Body of pancreas (tissue), 4 donors: ENCODE results near the gene CREG2. TPM values are rescaled to one million over a fixed set of nuclear protein-coding genes. Genes with fewer than 3 reads are reported as not detected.
"Not testable (repeated sequence)": the region's sequence is repeated elsewhere in the genome, so short reads cannot be mapped to it uniquely, and the experiment has no call there.

Experiments used
- ATAC-seq: fragments of 150-250 bp; one replicate; pipeline ENCODE4 v1.9.1; 2016
- DNase-seq, 4 donors: peaks; one replicate each; pipeline ENCODE4 v3.0.0-alpha.2; 2019
- H3K27ac ChIP-seq, 4 donors: fragments of 200-600 bp; sonication (generic); 1 replicate in 3 of 4; 2 replicates in 1 of 4; pipeline versions ENCODE4 v1.5.1 to v1.6.1; 2016 to 2019; ENCODE audit warnings: mild to moderate bottlenecking in 1 of 4, mixed read lengths in 1 of 4, moderate library complexity in 1 of 4
- H3K27me3 ChIP-seq, 2 donors: fragments of 200-600 bp; sonication (generic); one replicate each; pipeline ENCODE4 v1.6.0; 2016; ENCODE audit warnings: mild to moderate bottlenecking in 1 of 2
- H3K36me3 ChIP-seq, 2 donors: fragments of 200-600 bp; sonication (generic); replicated peaks in 1 of 2; 2 replicates each; pipeline ENCODE4 v1.5.1; 2016; ENCODE audit warnings: low read depth in 2 of 2; ENCODE audit not compliant: insufficient read depth in 1 of 2
- H3K4me1 ChIP-seq: fragments of 200-600 bp; sonication (generic); one replicate; pipeline ENCODE4 v1.6.0; 2016
- H3K4me3 ChIP-seq, 2 donors: fragments of 200-600 bp; sonication (generic); 1 replicate in 1 of 2; 2 replicates in 1 of 2; pipeline ENCODE4 v1.5.1; 2016 to 2019
- H3K9me3 ChIP-seq, 3 donors: fragments of 200-600 bp; sonication (generic); 1 replicate in 2 of 3; 2 replicates in 1 of 3; pipeline ENCODE4 v1.5.1; 2016
- POLR2A ChIP-seq, 3 donors: fragments of 450-650 bp; IDR thresholded peaks; one replicate each; pipeline ENCODE4 v1.6.1; 2016; ENCODE audit warnings: antibody characterized with exemption in 3 of 3, mild to moderate bottlenecking in 2 of 3
- WGBS, 2 donors: methylation state at CpG; one replicate each; pipeline ENCODE4 v1.1.5; 2017; 5-methylcytosine and 5-hydroxymethylcytosine counted together
- intact Hi-C: fragments of 100-400 bp; cut with DNase I; formaldehyde crosslinking; loops from one replicate; pipeline ENCODE4 v1.15.1; 2023
- total RNA-seq, 2 donors: library from RNA; depleted of rRNA; stranded (reverse); fragments of >200 nt; gene quantifications; one replicate each; pipeline ENCODE4 v1.1.0, GENCODE V29; 2016
- TF ChIP-seq, protein P1 (sequence below), 7 experiments: fragments of 450-650 bp in 4 of 7; fragments of 200-600 bp in 3 of 7; sonication (generic) in 3 of 7; IDR thresholded peaks; one replicate each; pipeline ENCODE4 v1.5.1; 2016 to 2019; ENCODE audit warnings: antibody characterized with exemption in 7 of 7

CREG2 gene
- total RNA-seq, 2 donors from 2014 or later, result not detected

DNA sequence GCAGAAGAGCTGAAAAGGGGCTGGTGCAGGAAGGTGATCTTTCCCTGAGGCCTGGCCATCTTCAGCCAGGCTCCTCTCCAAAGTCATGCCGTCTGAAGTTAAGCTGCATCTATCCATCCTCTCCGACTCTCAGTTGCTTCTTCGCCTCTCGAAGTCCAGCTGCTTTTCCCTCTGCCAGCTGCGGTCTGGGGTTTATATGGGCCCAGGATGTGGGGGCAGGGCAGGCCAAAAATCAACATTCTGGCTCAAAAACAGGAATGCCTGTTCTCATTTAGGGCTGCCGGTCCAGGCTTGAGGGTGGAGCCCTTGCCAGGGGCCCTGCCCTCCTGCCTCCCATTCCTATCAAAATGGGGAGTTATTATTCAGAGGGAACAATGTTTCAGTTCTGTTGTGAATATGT is 31.2 kb downstream of the CREG2 start:
- no peak for DNase-seq
- no peaks in the 10 kb centered on the region for H3K4me1 ChIP-seq
- intact Hi-C loops, result no loop called here
- 77 to 83% methylated on average over 6 of the region's 6 CpGs for WGBS, 2 donors
- H3K4me3 ChIP-seq, result no peak overlapping the region
- TF ChIP-seq POLR2A (IDR thresholded peaks at IDR 0.05), result no peak
- TF ChIP-seq, protein P1, sequence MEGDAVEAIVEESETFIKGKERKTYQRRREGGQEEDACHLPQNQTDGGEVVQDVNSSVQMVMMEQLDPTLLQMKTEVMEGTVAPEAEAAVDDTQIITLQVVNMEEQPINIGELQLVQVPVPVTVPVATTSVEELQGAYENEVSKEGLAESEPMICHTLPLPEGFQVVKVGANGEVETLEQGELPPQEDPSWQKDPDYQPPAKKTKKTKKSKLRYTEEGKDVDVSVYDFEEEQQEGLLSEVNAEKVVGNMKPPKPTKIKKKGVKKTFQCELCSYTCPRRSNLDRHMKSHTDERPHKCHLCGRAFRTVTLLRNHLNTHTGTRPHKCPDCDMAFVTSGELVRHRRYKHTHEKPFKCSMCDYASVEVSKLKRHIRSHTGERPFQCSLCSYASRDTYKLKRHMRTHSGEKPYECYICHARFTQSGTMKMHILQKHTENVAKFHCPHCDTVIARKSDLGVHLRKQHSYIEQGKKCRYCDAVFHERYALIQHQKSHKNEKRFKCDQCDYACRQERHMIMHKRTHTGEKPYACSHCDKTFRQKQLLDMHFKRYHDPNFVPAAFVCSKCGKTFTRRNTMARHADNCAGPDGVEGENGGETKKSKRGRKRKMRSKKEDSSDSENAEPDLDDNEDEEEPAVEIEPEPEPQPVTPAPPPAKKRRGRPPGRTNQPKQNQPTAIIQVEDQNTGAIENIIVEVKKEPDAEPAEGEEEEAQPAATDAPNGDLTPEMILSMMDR (IDR thresholded peaks at IDR 0.05), result no peak
- no peaks in the 10 kb centered on the region for H3K36me3 ChIP-seq
- H3K27me3 ChIP-seq, result no peaks in the 10 kb centered on the region
- no peak for ATAC-seq
- no peak overlapping the region for H3K27ac ChIP-seq
- H3K9me3 ChIP-seq, result no peaks in the 10 kb centered on the region

DNA sequence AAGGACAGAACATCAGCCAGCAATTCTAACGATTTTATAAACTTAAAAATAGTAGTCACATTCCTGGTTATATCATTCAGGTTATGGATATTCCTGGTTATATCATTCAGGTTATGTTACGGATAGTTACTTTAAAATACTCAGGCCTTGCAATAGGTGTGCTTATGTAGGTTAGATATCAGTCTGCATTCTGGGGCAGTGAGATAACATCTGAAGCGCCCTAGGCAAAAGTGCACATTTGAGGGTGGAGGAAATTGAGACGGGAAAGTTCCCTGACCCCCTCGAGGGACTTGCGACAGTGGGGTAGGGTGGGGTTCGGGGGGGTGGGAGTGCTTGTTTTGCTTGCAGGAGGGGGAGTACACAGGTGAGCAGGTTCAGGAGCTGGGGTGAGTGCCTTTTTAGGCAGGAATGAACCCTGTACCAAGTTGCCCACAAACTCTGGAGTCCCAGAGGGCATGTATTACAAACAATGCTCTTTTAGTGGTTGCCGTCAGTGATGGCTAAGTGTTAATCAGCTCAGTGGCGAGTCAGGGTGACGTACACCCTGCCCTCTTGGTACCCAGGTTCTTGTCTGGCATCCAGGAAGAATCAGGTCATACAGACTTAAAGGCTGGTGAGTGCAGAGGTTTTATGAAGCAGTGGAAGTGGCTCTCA is 31.8 kb downstream of the CREG2 start:
- WGBS, 2 donors, result 70 to 72% methylated on average over 10 of the region's 10 CpGs
- Histone ChIP-seq H3K4me1 (no peaks in the 10 kb centered on the region), H3K4me3 (no peak overlapping the region), H3K27me3 (no peaks in the 10 kb centered on the region), H3K9me3 (no peaks in the 10 kb centered on the region), H3K27ac (no peak overlapping the region), H3K36me3 (no peaks in the 10 kb centered on the region)
- TF ChIP-seq, protein P1 (IDR thresholded peaks at IDR 0.05), result no peak
- TF ChIP-seq POLR2A (IDR thresholded peaks at IDR 0.05), result no peak
- DNase-seq, result no peak
- no peak for ATAC-seq
- intact Hi-C loops, result no loop called here

DNA sequence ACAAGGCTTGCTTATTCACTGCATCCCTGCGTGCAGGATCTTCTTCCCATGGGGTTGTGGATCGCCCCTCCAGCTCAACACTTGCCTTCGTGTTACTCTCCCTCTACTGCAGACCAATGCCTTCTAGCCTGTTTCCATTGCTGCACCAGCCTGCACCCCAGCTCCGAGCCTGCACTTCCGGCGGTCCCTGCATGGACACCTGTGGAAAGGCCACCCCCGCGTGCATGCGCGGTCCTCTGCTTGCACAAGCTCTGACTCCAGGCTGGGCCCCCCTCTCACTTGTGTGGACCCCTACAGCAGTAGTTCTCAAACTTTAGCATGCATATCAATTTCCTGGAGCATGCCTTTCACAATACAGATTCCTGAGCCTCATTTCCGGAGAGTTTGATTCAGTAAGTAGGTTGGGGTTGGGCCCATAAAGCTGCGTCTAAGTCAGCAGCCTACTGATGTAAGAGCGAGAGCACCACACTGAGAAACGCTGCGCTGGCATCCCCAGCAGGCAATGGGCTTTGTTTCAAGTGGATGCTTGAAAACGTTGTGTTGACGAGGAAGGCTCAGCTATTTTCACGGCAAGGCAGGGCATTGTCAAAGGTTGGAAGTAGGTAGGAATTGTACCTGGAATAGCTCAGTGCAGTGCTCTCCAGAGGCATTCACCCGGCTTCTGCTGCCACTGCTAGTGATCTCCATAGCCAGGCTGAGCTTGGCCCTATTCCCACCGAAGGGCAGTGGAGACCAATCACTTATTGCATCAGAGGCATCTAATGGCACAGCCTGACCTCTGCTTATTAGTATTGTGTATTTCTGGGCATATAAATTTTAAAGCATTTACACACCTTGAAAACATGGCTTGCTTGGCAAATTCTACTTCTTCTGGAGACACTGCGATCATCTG is 32.6 kb downstream of the CREG2 start:
- WGBS, 2 donors, result 83 to 85% methylated on average over 14 to 21 of the region's 21 CpGs

DNA sequence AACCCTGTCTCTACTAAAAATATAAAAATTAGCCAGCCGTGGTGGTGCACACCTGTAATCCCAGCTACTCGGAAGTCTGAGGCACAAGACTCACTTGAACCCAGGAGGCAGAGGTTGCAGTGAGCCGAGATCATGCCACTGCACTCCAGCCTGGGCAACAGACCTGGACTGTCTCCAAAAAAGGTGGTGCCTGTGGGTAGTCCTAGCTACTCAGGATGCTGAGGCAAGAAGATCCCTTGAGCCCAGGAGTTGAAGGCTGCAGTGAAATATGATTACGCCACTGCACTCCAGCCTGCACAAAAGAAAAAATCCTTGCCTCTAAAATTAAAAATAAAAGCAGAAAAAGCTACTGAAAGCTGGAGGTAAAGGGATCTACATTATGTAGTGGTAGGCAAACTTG is 34.7 kb downstream of the CREG2 start:
- H3K36me3 ChIP-seq, DNase-seq, ATAC-seq, H3K4me1 ChIP-seq, H3K27ac ChIP-seq, H3K9me3 ChIP-seq, H3K27me3 ChIP-seq, H3K4me3 ChIP-seq, intact Hi-C loops: not testable (repeated sequence)
- WGBS, 2 donors, result 71 to 81% methylated on average over 4 of the region's 4 CpGs

More for the DNA sequence above, 32.6 kb downstream of the CREG2 start:
- Histone ChIP-seq H3K4me1 (no peaks in the 10 kb centered on the region), H3K9me3 (no peaks in the 10 kb centered on the region), H3K27ac (no peak overlapping the region), H3K36me3 (no peaks in the 10 kb centered on the region), H3K27me3 (no peaks in the 10 kb centered on the region), H3K4me3 (no peak overlapping the region)
- DNase-seq (no peak), ATAC-seq (no peak)
- intact Hi-C loops, result no loop called here
- TF ChIP-seq, protein P1 (IDR thresholded peaks at IDR 0.05), result no peak
- TF ChIP-seq POLR2A (IDR thresholded peaks at IDR 0.05), result no peak

DNA sequence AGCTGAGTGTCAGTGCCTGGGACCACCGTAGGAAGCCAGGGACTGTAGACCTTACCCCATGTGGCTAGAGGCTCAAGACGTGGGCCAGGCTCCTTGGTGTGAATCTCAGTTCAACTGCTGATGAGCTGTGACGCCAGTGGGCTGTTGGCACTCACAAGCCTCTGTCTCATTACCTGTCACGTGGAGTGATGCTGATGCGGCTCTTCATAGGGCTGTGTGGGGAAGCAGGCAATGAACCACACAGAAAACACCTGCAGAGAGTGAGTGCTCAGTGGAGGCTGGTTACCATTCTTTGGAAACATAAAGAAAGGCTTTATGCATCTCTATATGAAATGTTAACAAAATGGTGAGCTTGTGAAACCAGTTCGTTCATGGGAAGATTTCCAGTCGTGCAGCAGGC is 36.1 kb downstream of the CREG2 start:
- Histone ChIP-seq H3K27ac (no peak overlapping the region), H3K27me3 (no peaks in the 10 kb centered on the region), H3K36me3 (no peaks in the 10 kb centered on the region), H3K4me3 (no peak overlapping the region), H3K9me3 (no peaks in the 10 kb centered on the region), H3K4me1 (no peaks in the 10 kb centered on the region)
- WGBS, 2 donors, result 77 to 78% methylated on average over 7 of the region's 7 CpGs
- no peak for TF ChIP-seq POLR2A (IDR thresholded peaks at IDR 0.05)
- TF ChIP-seq, protein P1 (IDR thresholded peaks at IDR 0.05), result no peak
- ATAC-seq, result no peak
- intact Hi-C loops, result no loop called here
- no peak for DNase-seq
